Occipital lobe (tissue), 2 donors: ENCODE data around the gene TGM3. TPM values are rescaled to one million over a fixed set of nuclear protein-coding genes. Genes with fewer than 3 reads are reported as not detected.

Experiments used
- DNase-seq: peaks from one replicate; lab custom pipeline; 2025; lab: John Stamatoyannopoulos, UW
- total RNA-seq: library from RNA; depleted of rRNA; stranded (reverse); fragments of >200 nt; gene quantifications from one replicate; pipeline ENCODE4 v1.2.3, GENCODE V29; 2014

The TGM3 gene
- total RNA-seq, 1 donor from 2014 or later, result 0.16 TPM

- DNase-seq, result no peak
Observed at GRCh38 chr20:2338411-2339066, 42.7 kb downstream of the TGM3 start.

- DNase-seq, result no peak
Observed at GRCh38 chr20:2340136-2340535, 44.3 kb downstream of the TGM3 start.

DNA sequence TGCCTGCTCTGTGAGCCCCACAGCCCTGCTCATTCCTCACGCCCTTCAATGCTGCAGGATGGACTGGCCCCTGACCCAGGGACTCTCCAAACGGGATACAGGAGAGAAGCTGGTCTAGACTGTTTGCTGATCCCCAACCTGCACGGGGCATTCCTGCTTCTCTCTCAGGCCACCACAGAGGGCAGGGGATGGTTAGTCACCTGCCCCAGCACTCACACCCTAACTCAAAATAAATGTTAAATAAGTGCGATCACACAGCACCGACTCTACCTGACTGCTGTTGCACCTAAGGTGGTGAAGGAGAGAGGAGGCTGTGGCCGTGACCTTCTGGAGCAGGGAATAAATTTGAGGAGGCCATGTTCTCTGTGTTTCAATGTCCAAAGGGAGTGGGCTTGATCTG, 45.0 kb downstream of the TGM3 start:
- no peak for DNase-seq

- no peak for DNase-seq
Observed at GRCh38 chr20:2341336-2341735, 45.5 kb downstream of the TGM3 start.

- DNase-seq, result no peak
Observed at GRCh38 chr20:2342243-2342642, 46.4 kb downstream of the TGM3 start.

GRCh38 chr20:2346188-2346587, 50.4 kb downstream of the TGM3 start:
- no peak for DNase-seq

GRCh38 chr20:2348336-2348735, 52.5 kb downstream of the TGM3 start:
- DNase-seq, result no peak

GRCh38 chr20:2349801-2350200, 54.0 kb downstream of the TGM3 start:
- DNase-seq, result no peak

DNA sequence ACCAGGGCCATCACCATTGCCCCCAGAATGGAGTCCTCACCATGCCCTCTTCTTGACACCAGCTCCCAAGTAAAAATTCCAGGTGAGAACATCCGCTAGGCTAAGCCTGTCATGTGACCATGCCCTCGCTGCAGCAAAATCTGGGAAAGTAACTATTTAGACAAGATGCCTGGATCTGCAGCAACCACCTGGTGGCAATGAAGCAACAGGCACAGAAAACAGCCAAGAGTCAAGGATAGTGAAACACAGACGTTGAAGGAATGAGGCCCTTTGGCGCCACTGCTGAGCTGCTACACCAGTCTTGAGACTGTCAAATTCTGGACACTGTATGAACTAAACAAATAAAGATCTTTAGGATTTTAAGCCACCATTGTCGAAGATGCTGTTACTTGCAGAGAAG, 54.8 kb downstream of the TGM3 start:
- no peak for DNase-seq

DNA sequence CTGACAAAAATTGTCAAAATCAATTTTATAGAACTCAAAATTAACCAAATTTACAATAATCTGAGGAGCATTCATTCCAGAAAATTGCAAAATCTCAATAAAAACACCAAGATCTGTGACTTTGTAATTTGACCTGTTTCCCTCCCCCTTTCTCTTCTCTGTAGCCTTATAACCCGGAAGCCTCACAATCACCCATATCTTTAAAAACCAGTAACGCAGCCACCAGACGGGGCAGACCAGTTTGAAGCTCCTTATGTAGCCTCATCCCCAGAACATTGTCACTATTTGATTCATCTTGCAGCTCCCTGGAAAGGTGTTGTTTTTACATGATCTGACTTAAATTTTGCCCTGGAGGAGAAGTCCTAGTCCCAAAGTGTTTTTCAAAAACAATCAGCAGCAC, 57.4 kb downstream of the TGM3 start:
- DNase-seq, result no peak

- no peak for DNase-seq
Observed at GRCh38 chr20:2357114-2357513, 61.3 kb downstream of the TGM3 start.

GRCh38 chr20:2358006-2358405, 62.2 kb downstream of the TGM3 start:
- DNase-seq, result no peak

DNA sequence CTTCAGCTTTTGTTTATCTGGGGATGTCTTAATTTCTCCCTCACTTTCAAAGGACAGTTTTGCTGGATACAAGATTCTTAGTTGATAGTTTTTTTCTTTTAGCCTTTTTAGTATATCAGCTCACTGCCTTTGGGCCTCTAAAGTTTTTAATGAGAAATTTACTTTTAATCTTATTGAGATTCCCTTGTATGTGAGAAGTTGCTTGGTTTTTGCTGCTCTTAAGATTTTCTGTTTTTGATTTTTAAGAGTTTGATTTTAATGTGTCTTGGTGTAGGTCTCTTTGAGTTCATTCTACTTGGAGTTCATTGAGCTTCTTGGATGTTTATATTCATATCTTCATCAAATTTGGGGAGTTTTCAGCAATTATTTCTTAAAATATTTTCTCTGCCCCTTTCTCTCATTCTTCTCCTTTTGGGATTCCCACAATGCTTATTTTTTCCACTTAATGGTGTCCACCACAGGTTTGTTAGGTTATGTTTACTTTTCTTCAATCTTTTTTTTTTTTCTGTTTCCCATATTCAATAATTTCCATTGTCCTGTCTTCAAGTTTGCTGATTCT, 65.3 kb downstream of the TGM3 start:
- no peak for DNase-seq

DNA sequence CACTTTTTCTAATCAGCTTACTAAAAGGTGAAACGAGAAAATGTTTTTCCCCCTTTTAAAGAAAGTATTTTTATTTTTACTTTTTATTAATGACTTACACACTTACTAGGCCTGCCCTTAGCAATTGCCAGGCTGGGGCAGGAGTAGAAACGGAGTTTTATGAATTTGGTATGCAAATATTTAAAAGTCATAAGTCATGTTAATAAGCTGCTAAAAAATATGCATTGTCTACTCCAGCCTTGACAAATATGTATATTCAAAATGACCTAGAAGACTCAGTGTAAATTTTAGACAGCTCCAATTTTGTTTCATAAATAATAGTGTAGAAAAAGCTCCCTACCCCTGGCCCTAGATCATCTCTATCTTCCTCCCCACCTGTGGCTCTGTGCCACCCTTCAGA, 67.4 kb downstream of the TGM3 start:
- no peak for DNase-seq

DNA sequence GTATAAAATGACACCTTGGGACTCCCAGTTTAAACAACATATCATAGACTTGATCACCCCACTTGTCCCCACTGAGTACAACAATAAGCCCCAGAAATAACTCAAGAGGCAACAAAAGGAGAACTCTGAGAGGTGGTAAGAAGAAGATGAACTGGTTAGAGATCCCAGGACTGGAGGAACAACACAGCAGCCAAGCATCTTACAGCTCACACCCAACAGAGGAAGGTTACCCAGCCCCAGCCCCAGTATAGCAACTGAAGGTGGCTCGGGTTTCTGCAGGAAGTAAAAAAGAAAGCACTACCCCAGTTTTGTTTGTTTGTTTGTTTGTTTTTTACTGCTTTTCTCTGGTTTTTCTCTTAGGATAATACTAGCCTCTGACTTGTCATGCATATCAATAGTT, 67.8 kb downstream of the TGM3 start:
- DNase-seq, result no peak

DNA sequence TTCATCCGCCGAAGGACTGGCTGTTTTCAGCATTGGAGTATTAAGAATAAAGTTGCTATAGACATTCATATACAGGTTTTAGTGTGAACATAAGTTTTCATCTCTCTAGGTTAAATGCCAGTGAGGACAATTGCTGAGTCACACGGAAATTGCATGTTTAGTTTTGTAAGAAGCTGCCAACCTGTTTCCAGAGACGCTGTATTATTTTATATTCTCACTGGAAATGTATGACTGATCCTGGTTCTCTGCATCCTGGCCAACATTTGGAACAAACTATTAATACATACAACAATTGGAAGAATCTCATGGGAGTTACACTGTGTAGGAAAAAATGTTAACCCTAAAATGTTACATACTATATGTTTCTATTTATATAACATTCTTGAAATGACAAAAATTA, 68.2 kb downstream of the TGM3 start:
- no peak for DNase-seq

GRCh38 chr20:2365091-2365490, 69.3 kb downstream of the TGM3 start:
- DNase-seq, result no peak

- DNase-seq, result no peak
Observed at GRCh38 chr20:2365666-2366065, 69.9 kb downstream of the TGM3 start.

DNA sequence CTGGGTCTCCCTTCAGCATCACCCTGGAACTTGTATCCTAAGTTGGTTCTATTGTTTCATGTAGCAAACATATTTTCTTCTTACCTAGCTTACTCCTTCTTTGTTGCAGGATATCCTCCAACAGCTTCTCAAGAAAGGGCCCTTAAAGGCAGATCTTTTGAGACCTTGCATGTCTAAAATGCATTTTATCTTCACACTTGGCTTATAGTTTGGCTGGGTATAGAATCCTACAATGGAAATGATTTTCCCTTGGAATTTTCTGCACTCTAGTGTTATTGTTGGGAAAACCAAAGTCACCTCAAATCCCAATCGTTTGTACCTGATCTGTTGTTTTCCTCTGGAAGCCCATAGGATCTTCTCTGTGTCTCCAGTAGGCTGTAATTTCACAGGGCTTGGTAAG, 72.8 kb downstream of the TGM3 start:
- DNase-seq, result no peak

DNA sequence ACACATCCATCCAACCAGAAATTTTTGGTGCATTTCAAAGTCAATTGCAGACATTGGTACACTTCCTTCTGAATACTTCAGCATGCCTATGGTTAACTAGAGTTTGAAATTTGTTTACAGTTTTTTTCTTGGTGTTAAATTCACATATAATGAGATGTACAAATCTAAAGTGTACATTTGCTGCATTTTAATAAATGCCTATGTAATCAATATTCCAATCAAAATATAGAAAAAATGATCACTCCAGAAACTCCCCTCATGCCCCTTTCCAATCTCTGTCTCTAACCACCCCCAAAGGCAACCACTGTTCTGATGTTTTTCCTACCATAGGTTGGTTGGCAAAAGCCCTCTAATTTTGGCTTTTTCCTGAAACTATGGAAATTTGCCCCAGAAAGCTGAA, 77.3 kb downstream of the TGM3 start:
- DNase-seq, result no peak

- DNase-seq, result no peak
Observed at GRCh38 chr20:2374346-2375125, 78.7 kb downstream of the TGM3 start.

DNA sequence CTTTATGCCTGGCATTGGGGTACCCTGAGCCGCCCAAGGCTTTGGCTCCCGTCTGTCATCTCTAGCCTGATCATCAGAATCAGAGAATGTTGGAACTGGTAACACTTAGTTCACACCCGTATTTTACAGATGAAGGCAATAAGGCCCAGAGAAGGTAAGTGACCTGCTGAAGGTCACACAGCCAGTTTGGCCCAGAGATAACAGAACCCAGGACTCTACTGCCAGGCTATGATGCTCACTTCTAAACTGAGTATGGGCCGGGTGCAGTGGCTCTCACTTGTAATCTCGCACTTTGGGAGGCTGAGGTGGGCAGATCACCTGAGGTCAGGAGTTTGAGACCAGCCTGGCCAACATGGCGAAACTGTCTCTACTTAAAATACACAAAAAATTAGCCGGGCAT, 83.1 kb downstream of the TGM3 start:
- no peak for DNase-seq
